ENCODE results near the gene SCAMP4. TPM values are rescaled to one million over a fixed set of nuclear protein-coding genes. Genes with fewer than 3 reads are reported as not detected.

The SCAMP4 gene
- total RNA-seq, 1 experiment from 2014 or later: 69.0 TPM

- H2AK5ac ChIP-seq (ENCODE audit: insufficient read length, low read length): no peak overlapping the region
- H3K18ac ChIP-seq (ENCODE audit: insufficient read length, low read depth, low read length): no peak overlapping the region
- peaks cover 44% of the 10 kb centered on the region for H3K79me2 ChIP-seq (ENCODE audit: insufficient read depth, low read length)
- no peak overlapping the region for H2BK15ac ChIP-seq (ENCODE audit: low read depth, low read length)
- no peak overlapping the region for H3K4ac ChIP-seq (ENCODE audit: low read depth, low read length)
- no peak overlapping the region for H2BK20ac ChIP-seq (ENCODE audit: low read depth, low read length, poor library complexity, severe bottlenecking)
- H3K27me3 ChIP-seq (ENCODE audit: insufficient read depth, low read length): no peaks in the 10 kb centered on the region
- no peak overlapping the region for H3K4me2 ChIP-seq (ENCODE audit: insufficient read depth, insufficient read length, low read length)
- H3K4me1 ChIP-seq (ENCODE audit: insufficient read depth, low read length): no peaks in the 10 kb centered on the region
- no peak overlapping the region for H3K23ac ChIP-seq (ENCODE audit: insufficient read length, low read depth, low read length)
- no peaks in the 10 kb centered on the region for H3K9me3 ChIP-seq (ENCODE audit: control insufficient read depth, low read depth, low read length)
- Mint-ChIP-seq H3K36me3 (ENCODE audit: insufficient read depth in 1 of 3, low read depth in 3 of 3) (peaks cover 16 to 28% (median 20%) of the 10 kb centered on the region in 3 experiments; a peak in 6 of 7 replicates), H3K4me1 (peaks cover 7 to 13% of the 10 kb centered on the region in 2 experiments), H3K27ac (no peak overlapping the region), H3K9me3 (no peaks in the 10 kb centered on the region), H3K27me3 (ENCODE audit: low read depth) (no peaks in the 10 kb centered on the region), H3K4me3 (no peak overlapping the region)
- H3T11ph ChIP-seq (ENCODE audit: low read length): no peak overlapping the region
- peaks cover 12% of the 10 kb centered on the region for H3K79me1 ChIP-seq (ENCODE audit: insufficient read depth, low read depth, low read length, poor library complexity, severe bottlenecking)
- H3K9ac ChIP-seq (ENCODE audit: extremely low read depth, insufficient read length, low read length): no peak overlapping the region
- no peak for TF ChIP-seq CTCF (conservative IDR thresholded peaks at IDR 0.05)
- H3K23me2 ChIP-seq (ENCODE audit: insufficient read length, low read depth, low read length, poor library complexity, severe bottlenecking): peaks cover 2% of the 10 kb centered on the region
- no peaks in the 10 kb centered on the region for H4K20me1 ChIP-seq (ENCODE audit: control insufficient read depth, insufficient read depth, insufficient read length)
- H3K56ac ChIP-seq (ENCODE audit: insufficient read length, low read depth, low read length): no peak overlapping the region
- H2BK5ac ChIP-seq (ENCODE audit: insufficient read length, low read length): no peak overlapping the region
- H3K27ac ChIP-seq (ENCODE audit: insufficient read length, low read depth, low read length): no peak overlapping the region
- no peak overlapping the region; the same call in 1 of the 2 replicates for H3K14ac ChIP-seq (ENCODE audit: insufficient read depth, low read length)
- H4K8ac ChIP-seq (replicated peaks; ENCODE audit: insufficient read length, low read depth, low read length): no peak overlapping the region
- no peak overlapping the region for H4K5ac ChIP-seq (ENCODE audit: insufficient read length, low read depth, low read length)
- H4K91ac ChIP-seq (ENCODE audit: insufficient read length, low read depth, low read length): no peak overlapping the region
- no peak overlapping the region for H2AFZ ChIP-seq (ENCODE audit: low read length)
- no peak overlapping the region for H2BK12ac ChIP-seq (ENCODE audit: insufficient read length, low read depth, low read length)
- DNase-seq: no peak
- WGBS (ENCODE audit: extremely low coverage, insufficient read length, low lambda C conversion rate): no CpG with 5 or more reads among the region's 16 CpGs
- no peak overlapping the region for H2BK120ac ChIP-seq (ENCODE audit: low read depth, low read length, poor library complexity, severe bottlenecking)
Observed at GRCh38 chr19:1950640-1951039, 45.4 kb downstream of the SCAMP4 start.

Data from H9 (cell line).